K562 (cell line): Measurements from ENCODE around the gene NELFE. TPM values are rescaled to one million over a fixed set of nuclear protein-coding genes. Genes with fewer than 3 reads are reported as not detected.
A peak's percentile ranks its signal among the peaks of the same experiment; 100 is the strongest.

Source experiments
- CC2D1A ChIP-seq: fragments of 450-650 bp; IDR thresholded peaks from 2 replicates; pipeline ENCODE4 v1.6.1; 2017; ENCODE audit warnings: mild to moderate bottlenecking
- CHCHD3 ChIP-seq: fragments of 250-450 bp; sonication (Bioruptor Pico); IDR thresholded peaks from 2 replicates; pipeline ENCODE4 v2.1.2; 2022; ENCODE audit warnings: mild to moderate bottlenecking
- HNRNPK ChIP-seq: fragments of 200-400 bp; formaldehyde crosslinking; IDR thresholded peaks from one replicate; pipeline ENCODE4 v1.6.1; 2018; ENCODE audit warnings: mild to moderate bottlenecking, low read depth, low read length; ENCODE audit not compliant: poor library complexity, severe bottlenecking
- KAT7 ChIP-seq: sonication (generic); formaldehyde crosslinking; IDR thresholded peaks from 2 replicates; pipeline ENCODE4 v1.8.0; 2022; ENCODE audit warnings: missing genetic modification reagents, mild to moderate bottlenecking, borderline replicate concordance
- NUFIP1 ChIP-seq: fragments of 450-650 bp; IDR thresholded peaks from 2 replicates; pipeline ENCODE4 v1.6.1; 2018; ENCODE audit not compliant: partially characterized antibody
- RB1 ChIP-seq: fragments of 450-650 bp; IDR thresholded peaks from 2 replicates; pipeline ENCODE4 v1.6.1; 2017; ENCODE audit warnings: low read depth, mild to moderate bottlenecking
- RFX7 ChIP-seq: fragments of 250-450 bp; sonication (Bioruptor Pico); IDR thresholded peaks from 2 replicates; pipeline ENCODE4 v1.5.1; 2021; ENCODE audit warnings: mild to moderate bottlenecking
- SMARCA5 ChIP-seq: fragments of 450-650 bp; IDR thresholded peaks from 2 replicates; pipeline ENCODE4 v1.6.1; 2016
- SMARCC2 ChIP-seq: fragments of 450-650 bp; IDR thresholded peaks from 2 replicates; pipeline ENCODE4 v1.6.1; 2017; ENCODE audit warnings: antibody characterized with exemption, moderate library complexity, mild to moderate bottlenecking, low read depth
- SRSF3 ChIP-seq: fragments of 200-400 bp; formaldehyde crosslinking; IDR thresholded peaks from 2 replicates; pipeline ENCODE4 v1.6.1; 2016; ENCODE audit warnings: mild to moderate bottlenecking, low read length, moderate library complexity; ENCODE audit not compliant: insufficient read depth
- ZNF143 ChIP-seq: sonication (generic); formaldehyde crosslinking; IDR thresholded peaks from 2 replicates; pipeline ENCODE4 v1.9.0; 2022; ENCODE audit warnings: mild to moderate bottlenecking, missing genetic modification reagents
- ZNF766 ChIP-seq: fragments of 200-800 bp; sonication (Bioruptor generic); conservative IDR thresholded peaks from 2 replicates; pipeline ENCODE4 v1.6.1; 2016; ENCODE audit warnings: missing genetic modification characterization, missing compliant biosample characterization
- ZSCAN29 ChIP-seq: fragments of 450-650 bp; IDR thresholded peaks from 2 replicates; pipeline ENCODE4 v1.6.1; 2017
- polyA plus RNA-seq, 8 experiments: library from polyadenylated mRNA; depleted of rRNA in 4 of 8; stranded (reverse) in 5 of 8; unstranded in 3 of 8; fragments of >200 nt; fragmentation: Nextera tagmentation in 2 of 8; fragmentation: Illumina TruSeq in 1 of 8; extraction: Ambion mirVana in 2 of 8; extraction: Trizol in 1 of 8; gene quantifications; 2 replicates each; pipeline versions ENCODE4 v1.2.1 to v1.2.3, GENCODE V29; 2011 to 2014; ENCODE audit warnings: inconsistent platforms in 1 of 8, missing spikeins in 1 of 8
- total RNA-seq, 7 experiments: library from RNA; depleted of rRNA in 6 of 7; stranded (reverse); fragments of >200 nt in 6 of 7; fragmentation: Illumina TruSeq in 2 of 7; extraction: Trizol in 2 of 7; gene quantifications; 2 replicates each; pipeline versions ENCODE4 v1.2.1 to v1.2.3, GENCODE V29; 2011 to 2021; ENCODE audit warnings: low replicate concordance in 1 of 7
- TF ChIP-seq, protein P1 (sequence below): fragments of 150-350 bp; conservative IDR thresholded peaks from 2 replicates; pipeline ENCODE4 v1.6.1; 2014; ENCODE audit warnings: low read length
- TF ChIP-seq, protein P2 (sequence below): fragments of 200-800 bp; sonication (Bioruptor generic); IDR thresholded peaks from 2 replicates; pipeline ENCODE4 v1.6.1; 2016; ENCODE audit warnings: missing genetic modification characterization, missing compliant biosample characterization
- TF ChIP-seq, protein P3 (sequence below), 2 experiments: fragments of 450-650 bp; IDR thresholded peaks; 2 replicates each; pipeline ENCODE4 v1.6.1; 2016
- TF ChIP-seq, protein P4 (sequence below): sonication (generic); formaldehyde crosslinking; IDR thresholded peaks from 2 replicates; pipeline ENCODE4 v1.8.1; 2023; ENCODE audit warnings: mild to moderate bottlenecking, missing genetic modification reagents

Gene NELFE
- total and polyA plus RNA-seq, 9 of the 15 experiments (the other 6 are each of a cell fraction or from before 2014, with no cell fraction given): 15.2 to 157 (median 91.5) TPM

DNA sequence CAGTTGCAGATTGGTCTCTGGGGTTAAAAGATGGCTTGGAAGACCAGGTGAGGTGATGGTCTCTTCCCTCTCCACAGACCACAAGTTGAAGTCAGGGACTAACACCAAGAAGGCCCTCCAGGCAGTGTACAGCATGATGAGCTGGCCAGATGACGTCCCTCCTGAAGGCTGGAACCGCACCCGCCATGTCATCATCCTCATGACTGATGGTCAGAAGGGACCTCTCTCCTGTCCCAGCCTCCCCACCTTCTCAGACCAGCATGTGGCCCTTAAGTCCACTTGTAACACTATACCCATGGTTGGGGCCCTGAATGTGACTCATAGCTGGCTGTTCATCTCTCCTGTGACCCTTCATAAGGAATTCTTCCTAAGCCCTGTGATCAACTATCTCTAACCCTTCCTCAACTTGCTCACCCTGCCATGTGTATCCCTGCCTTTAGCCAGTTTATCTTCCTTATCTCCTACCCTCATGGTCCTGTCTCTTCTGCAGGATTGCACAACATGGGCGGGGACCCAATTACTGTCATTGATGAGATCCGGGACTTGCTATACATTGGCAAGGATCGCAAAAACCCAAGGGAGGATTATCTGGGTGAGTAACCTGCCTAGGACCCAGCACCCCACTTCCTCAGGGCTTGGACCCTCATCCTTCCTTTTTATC is 9.9 kb downstream of the NELFE start (continued):
- TF ChIP-seq, protein P1, sequence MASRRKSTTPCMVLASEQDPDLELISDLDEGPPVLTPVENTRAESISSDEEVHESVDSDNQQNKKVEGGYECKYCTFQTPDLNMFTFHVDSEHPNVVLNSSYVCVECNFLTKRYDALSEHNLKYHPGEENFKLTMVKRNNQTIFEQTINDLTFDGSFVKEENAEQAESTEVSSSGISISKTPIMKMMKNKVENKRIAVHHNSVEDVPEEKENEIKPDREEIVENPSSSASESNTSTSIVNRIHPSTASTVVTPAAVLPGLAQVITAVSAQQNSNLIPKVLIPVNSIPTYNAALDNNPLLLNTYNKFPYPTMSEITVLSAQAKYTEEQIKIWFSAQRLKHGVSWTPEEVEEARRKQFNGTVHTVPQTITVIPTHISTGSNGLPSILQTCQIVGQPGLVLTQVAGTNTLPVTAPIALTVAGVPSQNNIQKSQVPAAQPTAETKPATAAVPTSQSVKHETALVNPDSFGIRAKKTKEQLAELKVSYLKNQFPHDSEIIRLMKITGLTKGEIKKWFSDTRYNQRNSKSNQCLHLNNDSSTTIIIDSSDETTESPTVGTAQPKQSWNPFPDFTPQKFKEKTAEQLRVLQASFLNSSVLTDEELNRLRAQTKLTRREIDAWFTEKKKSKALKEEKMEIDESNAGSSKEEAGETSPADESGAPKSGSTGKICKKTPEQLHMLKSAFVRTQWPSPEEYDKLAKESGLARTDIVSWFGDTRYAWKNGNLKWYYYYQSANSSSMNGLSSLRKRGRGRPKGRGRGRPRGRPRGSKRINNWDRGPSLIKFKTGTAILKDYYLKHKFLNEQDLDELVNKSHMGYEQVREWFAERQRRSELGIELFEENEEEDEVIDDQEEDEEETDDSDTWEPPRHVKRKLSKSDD: no peak
- 0 out of 2 replicates have a peak, but pooled peaks have one; percentile 19 for TF ChIP-seq ZNF766 (CRISPR knock-in tag)
- no peak for TF ChIP-seq CHCHD3 (CRISPR knock-in tag)
- TF ChIP-seq CC2D1A: no peak
- no peak for TF ChIP-seq KAT7
- no peak for TF ChIP-seq RFX7 (CRISPR knock-in tag)
- TF ChIP-seq HNRNPK: no peak
- TF ChIP-seq SMARCC2: peak; percentile 61
- TF ChIP-seq SMARCA5: no peak
- TF ChIP-seq, protein P2, sequence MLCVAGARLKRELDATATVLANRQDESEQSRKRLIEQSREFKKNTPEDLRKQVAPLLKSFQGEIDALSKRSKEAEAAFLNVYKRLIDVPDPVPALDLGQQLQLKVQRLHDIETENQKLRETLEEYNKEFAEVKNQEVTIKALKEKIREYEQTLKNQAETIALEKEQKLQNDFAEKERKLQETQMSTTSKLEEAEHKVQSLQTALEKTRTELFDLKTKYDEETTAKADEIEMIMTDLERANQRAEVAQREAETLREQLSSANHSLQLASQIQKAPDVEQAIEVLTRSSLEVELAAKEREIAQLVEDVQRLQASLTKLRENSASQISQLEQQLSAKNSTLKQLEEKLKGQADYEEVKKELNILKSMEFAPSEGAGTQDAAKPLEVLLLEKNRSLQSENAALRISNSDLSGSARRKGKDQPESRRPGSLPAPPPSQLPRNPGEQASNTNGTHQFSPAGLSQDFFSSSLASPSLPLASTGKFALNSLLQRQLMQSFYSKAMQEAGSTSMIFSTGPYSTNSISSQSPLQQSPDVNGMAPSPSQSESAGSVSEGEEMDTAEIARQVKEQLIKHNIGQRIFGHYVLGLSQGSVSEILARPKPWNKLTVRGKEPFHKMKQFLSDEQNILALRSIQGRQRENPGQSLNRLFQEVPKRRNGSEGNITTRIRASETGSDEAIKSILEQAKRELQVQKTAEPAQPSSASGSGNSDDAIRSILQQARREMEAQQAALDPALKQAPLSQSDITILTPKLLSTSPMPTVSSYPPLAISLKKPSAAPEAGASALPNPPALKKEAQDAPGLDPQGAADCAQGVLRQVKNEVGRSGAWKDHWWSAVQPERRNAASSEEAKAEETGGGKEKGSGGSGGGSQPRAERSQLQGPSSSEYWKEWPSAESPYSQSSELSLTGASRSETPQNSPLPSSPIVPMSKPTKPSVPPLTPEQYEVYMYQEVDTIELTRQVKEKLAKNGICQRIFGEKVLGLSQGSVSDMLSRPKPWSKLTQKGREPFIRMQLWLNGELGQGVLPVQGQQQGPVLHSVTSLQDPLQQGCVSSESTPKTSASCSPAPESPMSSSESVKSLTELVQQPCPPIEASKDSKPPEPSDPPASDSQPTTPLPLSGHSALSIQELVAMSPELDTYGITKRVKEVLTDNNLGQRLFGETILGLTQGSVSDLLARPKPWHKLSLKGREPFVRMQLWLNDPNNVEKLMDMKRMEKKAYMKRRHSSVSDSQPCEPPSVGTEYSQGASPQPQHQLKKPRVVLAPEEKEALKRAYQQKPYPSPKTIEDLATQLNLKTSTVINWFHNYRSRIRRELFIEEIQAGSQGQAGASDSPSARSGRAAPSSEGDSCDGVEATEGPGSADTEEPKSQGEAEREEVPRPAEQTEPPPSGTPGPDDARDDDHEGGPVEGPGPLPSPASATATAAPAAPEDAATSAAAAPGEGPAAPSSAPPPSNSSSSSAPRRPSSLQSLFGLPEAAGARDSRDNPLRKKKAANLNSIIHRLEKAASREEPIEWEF (CRISPR knock-in tag): peak; percentile 78; the same call in 1 of the 2 replicates
- TF ChIP-seq ZSCAN29: no peak
- TF ChIP-seq NUFIP1: no peak
- TF ChIP-seq, protein P3, sequence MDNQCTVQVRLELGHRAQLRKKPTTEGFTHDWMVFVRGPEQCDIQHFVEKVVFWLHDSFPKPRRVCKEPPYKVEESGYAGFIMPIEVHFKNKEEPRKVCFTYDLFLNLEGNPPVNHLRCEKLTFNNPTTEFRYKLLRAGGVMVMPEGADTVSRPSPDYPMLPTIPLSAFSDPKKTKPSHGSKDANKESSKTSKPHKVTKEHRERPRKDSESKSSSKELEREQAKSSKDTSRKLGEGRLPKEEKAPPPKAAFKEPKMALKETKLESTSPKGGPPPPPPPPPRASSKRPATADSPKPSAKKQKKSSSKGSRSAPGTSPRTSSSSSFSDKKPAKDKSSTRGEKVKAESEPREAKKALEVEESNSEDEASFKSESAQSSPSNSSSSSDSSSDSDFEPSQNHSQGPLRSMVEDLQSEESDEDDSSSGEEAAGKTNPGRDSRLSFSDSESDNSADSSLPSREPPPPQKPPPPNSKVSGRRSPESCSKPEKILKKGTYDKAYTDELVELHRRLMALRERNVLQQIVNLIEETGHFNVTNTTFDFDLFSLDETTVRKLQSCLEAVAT (IDR thresholded peaks at IDR 0.05): no peak
- TF ChIP-seq, protein P4, sequence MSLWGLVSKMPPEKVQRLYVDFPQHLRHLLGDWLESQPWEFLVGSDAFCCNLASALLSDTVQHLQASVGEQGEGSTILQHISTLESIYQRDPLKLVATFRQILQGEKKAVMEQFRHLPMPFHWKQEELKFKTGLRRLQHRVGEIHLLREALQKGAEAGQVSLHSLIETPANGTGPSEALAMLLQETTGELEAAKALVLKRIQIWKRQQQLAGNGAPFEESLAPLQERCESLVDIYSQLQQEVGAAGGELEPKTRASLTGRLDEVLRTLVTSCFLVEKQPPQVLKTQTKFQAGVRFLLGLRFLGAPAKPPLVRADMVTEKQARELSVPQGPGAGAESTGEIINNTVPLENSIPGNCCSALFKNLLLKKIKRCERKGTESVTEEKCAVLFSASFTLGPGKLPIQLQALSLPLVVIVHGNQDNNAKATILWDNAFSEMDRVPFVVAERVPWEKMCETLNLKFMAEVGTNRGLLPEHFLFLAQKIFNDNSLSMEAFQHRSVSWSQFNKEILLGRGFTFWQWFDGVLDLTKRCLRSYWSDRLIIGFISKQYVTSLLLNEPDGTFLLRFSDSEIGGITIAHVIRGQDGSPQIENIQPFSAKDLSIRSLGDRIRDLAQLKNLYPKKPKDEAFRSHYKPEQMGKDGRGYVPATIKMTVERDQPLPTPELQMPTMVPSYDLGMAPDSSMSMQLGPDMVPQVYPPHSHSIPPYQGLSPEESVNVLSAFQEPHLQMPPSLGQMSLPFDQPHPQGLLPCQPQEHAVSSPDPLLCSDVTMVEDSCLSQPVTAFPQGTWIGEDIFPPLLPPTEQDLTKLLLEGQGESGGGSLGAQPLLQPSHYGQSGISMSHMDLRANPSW (CRISPR knock-in tag): no peak
- no peak for TF ChIP-seq SRSF3
- no peak for TF ChIP-seq ZNF143 (CRISPR knock-in tag)
- TF ChIP-seq RB1: 0 out of 2 replicates have a peak, but pooled peaks have one; percentile 5
